NCI-H345 (cell line): ENCODE measurements around the gene EVA1C.
"Not testable (repeated sequence)": the region's sequence is repeated elsewhere in the genome, so short reads cannot be mapped to it uniquely, and the experiment has no call there.

Experiments
- DNase-seq: peaks from one replicate; lab custom pipeline; 2025; lab: John Stamatoyannopoulos, UW

Gene EVA1C

GRCh38 chr21:32499249-32500055 lies 86.9 kb downstream of the EVA1C start:
- DNase-seq, result no peak

- not testable (repeated sequence) for DNase-seq
Observed at GRCh38 chr21:32503641-32504040, 91.1 kb downstream of the EVA1C start.

- DNase-seq, result not testable (repeated sequence)
Observed at GRCh38 chr21:32505767-32506166, 93.3 kb downstream of the EVA1C start.

- DNase-seq, result not testable (repeated sequence)
Observed at GRCh38 chr21:32506411-32506965, 94.0 kb downstream of the EVA1C start.

- DNase-seq, result no peak
Observed at GRCh38 chr21:32507342-32507919, 94.9 kb downstream of the EVA1C start.

GRCh38 chr21:32508036-32508435 lies 95.5 kb downstream of the EVA1C start:
- DNase-seq, result not testable (repeated sequence)

GRCh38 chr21:32508558-32508957 lies 96.1 kb downstream of the EVA1C start:
- DNase-seq, result no peak

- DNase-seq, result not testable (repeated sequence)
Observed at GRCh38 chr21:32508975-32509374, 96.5 kb downstream of the EVA1C start.

- DNase-seq, result no peak
Observed at GRCh38 chr21:32514275-32515055, 102.0 kb downstream of the EVA1C start.

GRCh38 chr21:32515874-32516273 lies 103.4 kb downstream of the EVA1C start:
- no peak for DNase-seq

GRCh38 chr21:32516756-32517649 lies 104.5 kb downstream of the EVA1C start:
- no peak for DNase-seq

- no peak for DNase-seq
Observed at GRCh38 chr21:32519945-32520874, 107.7 kb downstream of the EVA1C start.

- peak; percentile 33 for DNase-seq
Observed at GRCh38 chr21:32520875-32521735, 108.6 kb downstream of the EVA1C start.

GRCh38 chr21:32521736-32522355 lies 109.3 kb downstream of the EVA1C start:
- DNase-seq, result no peak

- no peak for DNase-seq
Observed at GRCh38 chr21:32523463-32523862, 111.0 kb downstream of the EVA1C start.

- DNase-seq, result no peak
Observed at GRCh38 chr21:32523988-32524719, 111.6 kb downstream of the EVA1C start.

- no peak for DNase-seq
Observed at GRCh38 chr21:32525282-32525681, 112.8 kb downstream of the EVA1C start.

GRCh38 chr21:32529679-32530078 lies 117.2 kb downstream of the EVA1C start:
- no peak for DNase-seq
